ENCODE results near the gene ELOVL5.

GRCh38 chr6:53230775-53231467 is 117.8 kb downstream of the ELOVL5 start:
- TF ChIP-seq POLR2A (IDR thresholded peaks at IDR 0.05) = no peak
- TF ChIP-seq, protein P1, sequence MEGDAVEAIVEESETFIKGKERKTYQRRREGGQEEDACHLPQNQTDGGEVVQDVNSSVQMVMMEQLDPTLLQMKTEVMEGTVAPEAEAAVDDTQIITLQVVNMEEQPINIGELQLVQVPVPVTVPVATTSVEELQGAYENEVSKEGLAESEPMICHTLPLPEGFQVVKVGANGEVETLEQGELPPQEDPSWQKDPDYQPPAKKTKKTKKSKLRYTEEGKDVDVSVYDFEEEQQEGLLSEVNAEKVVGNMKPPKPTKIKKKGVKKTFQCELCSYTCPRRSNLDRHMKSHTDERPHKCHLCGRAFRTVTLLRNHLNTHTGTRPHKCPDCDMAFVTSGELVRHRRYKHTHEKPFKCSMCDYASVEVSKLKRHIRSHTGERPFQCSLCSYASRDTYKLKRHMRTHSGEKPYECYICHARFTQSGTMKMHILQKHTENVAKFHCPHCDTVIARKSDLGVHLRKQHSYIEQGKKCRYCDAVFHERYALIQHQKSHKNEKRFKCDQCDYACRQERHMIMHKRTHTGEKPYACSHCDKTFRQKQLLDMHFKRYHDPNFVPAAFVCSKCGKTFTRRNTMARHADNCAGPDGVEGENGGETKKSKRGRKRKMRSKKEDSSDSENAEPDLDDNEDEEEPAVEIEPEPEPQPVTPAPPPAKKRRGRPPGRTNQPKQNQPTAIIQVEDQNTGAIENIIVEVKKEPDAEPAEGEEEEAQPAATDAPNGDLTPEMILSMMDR (IDR thresholded peaks at IDR 0.05) = no peak

All from adrenal gland (tissue), 5 donors.